KMS-11 (cell line): ENCODE data around the gene FCN1.

Experiments
- H2AFZ ChIP-seq: fragments of 200-600 bp; sonication (generic); 2 replicates; pipeline ENCODE4 v1.6.1; 2016; ENCODE audit warnings: antibody characterized with exemption, mixed run types, low read depth
- H3K27ac ChIP-seq: fragments of 200-600 bp; sonication (generic); 2 replicates; pipeline ENCODE4 v1.6.1; 2016; ENCODE audit warnings: mild to moderate bottlenecking, mixed run types
- H3K27me3 ChIP-seq: fragments of 200-600 bp; sonication (generic); 2 replicates; pipeline ENCODE4 v1.6.1; 2017; ENCODE audit warnings: mild to moderate bottlenecking, low read depth, mixed run types, moderate library complexity; ENCODE audit not compliant: insufficient read depth
- H3K36me3 ChIP-seq: fragments of 200-600 bp; sonication (generic); 2 replicates; pipeline ENCODE4 v1.6.1; 2017; ENCODE audit warnings: mild to moderate bottlenecking, mixed run types; ENCODE audit not compliant: insufficient read depth
- H3K4me1 ChIP-seq: fragments of 200-600 bp; sonication (generic); 2 replicates; pipeline ENCODE4 v1.6.1; 2016; ENCODE audit warnings: mild to moderate bottlenecking, low read depth, mixed run types; ENCODE audit not compliant: poor library complexity, severe bottlenecking
- H3K4me2 ChIP-seq: fragments of 200-600 bp; sonication (generic); 2 replicates; pipeline ENCODE4 v1.7.0; 2016; ENCODE audit warnings: mild to moderate bottlenecking, mixed run types
- H3K4me3 ChIP-seq: fragments of 200-600 bp; sonication (generic); IDR thresholded peaks from 2 replicates; pipeline ENCODE4 v1.6.1; 2017; ENCODE audit warnings: low read depth, low read length, mixed read lengths; ENCODE audit not compliant: insufficient read depth
- H3K79me2 ChIP-seq: fragments of 200-600 bp; sonication (generic); 2 replicates; pipeline ENCODE4 v1.6.1; 2016; ENCODE audit warnings: low read depth, mixed run types; ENCODE audit not compliant: insufficient read depth
- H3K9ac ChIP-seq: fragments of 200-600 bp; sonication (generic); 2 replicates; pipeline ENCODE4 v1.6.1; 2016; ENCODE audit warnings: mild to moderate bottlenecking, mixed run types
- H4K20me1 ChIP-seq: fragments of 200-600 bp; sonication (generic); 2 replicates; pipeline ENCODE4 v1.6.1; 2016; ENCODE audit warnings: mild to moderate bottlenecking, mixed run types; ENCODE audit not compliant: insufficient read depth
- TF ChIP-seq, protein P1 (sequence below): fragments of 200-600 bp; sonication (generic); conservative IDR thresholded peaks from 2 replicates; pipeline ENCODE4 v1.6.1; 2017; ENCODE audit warnings: low read depth, mild to moderate bottlenecking, antibody characterized with exemption, low read length, moderate library complexity, mixed read lengths

FCN1 gene

DNA sequence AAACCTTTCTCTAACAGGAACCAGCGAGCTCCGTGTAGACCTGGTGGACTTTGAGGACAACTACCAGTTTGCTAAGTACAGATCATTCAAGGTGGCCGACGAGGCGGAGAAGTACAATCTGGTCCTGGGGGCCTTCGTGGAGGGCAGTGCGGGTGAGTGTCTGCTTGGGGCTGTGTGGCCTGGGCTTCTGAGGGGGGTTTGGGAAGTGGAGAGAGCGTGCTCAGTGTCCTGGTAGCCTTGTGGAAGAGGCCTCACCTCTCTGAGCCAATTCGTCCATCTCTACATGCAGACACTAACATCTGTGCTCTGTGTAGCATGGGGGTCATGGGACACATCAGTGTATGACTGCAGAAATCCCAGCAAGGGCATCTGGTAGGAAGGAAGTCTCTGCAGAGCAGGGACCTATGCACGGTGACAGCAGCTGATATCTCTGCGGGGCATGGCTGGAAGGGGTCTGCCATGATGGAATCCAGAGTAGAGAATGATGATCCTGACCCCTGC, 31.2 kb downstream of the FCN1 start:
- TF ChIP-seq, protein P1, sequence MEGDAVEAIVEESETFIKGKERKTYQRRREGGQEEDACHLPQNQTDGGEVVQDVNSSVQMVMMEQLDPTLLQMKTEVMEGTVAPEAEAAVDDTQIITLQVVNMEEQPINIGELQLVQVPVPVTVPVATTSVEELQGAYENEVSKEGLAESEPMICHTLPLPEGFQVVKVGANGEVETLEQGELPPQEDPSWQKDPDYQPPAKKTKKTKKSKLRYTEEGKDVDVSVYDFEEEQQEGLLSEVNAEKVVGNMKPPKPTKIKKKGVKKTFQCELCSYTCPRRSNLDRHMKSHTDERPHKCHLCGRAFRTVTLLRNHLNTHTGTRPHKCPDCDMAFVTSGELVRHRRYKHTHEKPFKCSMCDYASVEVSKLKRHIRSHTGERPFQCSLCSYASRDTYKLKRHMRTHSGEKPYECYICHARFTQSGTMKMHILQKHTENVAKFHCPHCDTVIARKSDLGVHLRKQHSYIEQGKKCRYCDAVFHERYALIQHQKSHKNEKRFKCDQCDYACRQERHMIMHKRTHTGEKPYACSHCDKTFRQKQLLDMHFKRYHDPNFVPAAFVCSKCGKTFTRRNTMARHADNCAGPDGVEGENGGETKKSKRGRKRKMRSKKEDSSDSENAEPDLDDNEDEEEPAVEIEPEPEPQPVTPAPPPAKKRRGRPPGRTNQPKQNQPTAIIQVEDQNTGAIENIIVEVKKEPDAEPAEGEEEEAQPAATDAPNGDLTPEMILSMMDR: no peak
- Histone ChIP-seq H3K4me2 (no peak overlapping the region), H3K27ac (no peak overlapping the region), H4K20me1 (no peaks in the 10 kb centered on the region), H3K79me2 (no peaks in the 10 kb centered on the region), H2AFZ (no peak overlapping the region), H3K4me1 (no peaks in the 10 kb centered on the region), H3K27me3 (peaks cover 24% of the 10 kb centered on the region; the same call in 1 of the 2 replicates), H3K9ac (no peak overlapping the region), H3K36me3 (no peaks in the 10 kb centered on the region), H3K4me3 (no peak overlapping the region)

- no peak overlapping the region for H2AFZ ChIP-seq
- H3K36me3 ChIP-seq: no peaks in the 10 kb centered on the region
- H3K79me2 ChIP-seq: no peaks in the 10 kb centered on the region
- H4K20me1 ChIP-seq: no peaks in the 10 kb centered on the region
- no peak overlapping the region for H3K4me3 ChIP-seq
- no peaks in the 10 kb centered on the region for H3K4me1 ChIP-seq
- TF ChIP-seq, protein P1: no peak
- no peak overlapping the region for H3K4me2 ChIP-seq
- H3K27me3 ChIP-seq: peaks cover 24% of the 10 kb centered on the region; the same call in 1 of the 2 replicates
- H3K9ac ChIP-seq: no peak overlapping the region
- H3K27ac ChIP-seq: no peak overlapping the region
Measured at GRCh38 chr9:134885679-134886412, 31.9 kb downstream of the FCN1 start.

DNA sequence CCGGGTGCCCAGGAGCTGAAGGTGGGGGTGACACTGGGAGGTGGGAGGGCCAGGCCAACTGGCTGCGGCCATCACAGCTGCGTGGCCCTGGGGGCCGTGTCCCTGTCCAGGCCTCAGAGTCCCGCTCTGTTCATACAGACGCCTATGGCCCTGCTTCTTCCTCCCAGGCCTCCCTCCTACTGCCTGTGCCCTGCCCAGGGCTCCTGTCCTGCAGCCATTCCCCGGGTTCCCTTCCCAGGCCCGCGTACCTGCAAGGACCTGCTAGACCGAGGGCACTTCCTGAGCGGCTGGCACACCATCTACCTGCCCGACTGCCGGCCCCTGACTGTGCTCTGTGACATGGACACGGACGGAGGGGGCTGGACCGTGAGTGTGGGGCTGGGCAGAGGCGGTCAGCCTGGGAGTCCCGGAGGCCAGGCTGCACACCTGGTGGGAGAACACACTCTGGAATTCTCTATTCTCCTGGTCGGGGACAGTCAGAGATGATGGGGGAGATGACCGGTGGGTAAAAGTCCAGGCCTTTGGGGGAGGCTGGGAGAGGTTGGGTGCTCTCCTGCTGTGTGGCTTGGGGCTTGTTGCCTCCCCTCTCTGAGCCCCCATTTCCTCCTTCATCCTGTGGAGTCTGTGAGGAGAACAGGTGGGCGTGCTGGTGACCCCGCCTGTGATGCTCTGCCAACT, 32.6 kb downstream of the FCN1 start:
- no peak overlapping the region for H3K9ac ChIP-seq
- no peak overlapping the region for H2AFZ ChIP-seq

GRCh38 chr9:134884492-134884891, 33.2 kb downstream of the FCN1 start:
- Histone ChIP-seq H3K27me3 (peaks cover 20% of the 10 kb centered on the region; the same call in 1 of the 2 replicates), H3K79me2 (no peaks in the 10 kb centered on the region), H3K27ac (no peak overlapping the region), H3K4me3 (no peak overlapping the region), H3K9ac (no peak overlapping the region), H3K36me3 (no peaks in the 10 kb centered on the region), H3K4me1 (no peaks in the 10 kb centered on the region), H3K4me2 (no peak overlapping the region), H4K20me1 (no peaks in the 10 kb centered on the region), H2AFZ (no peak overlapping the region)
- TF ChIP-seq, protein P1: no peak

More for the DNA sequence above, 32.6 kb downstream of the FCN1 start:
- Histone ChIP-seq H4K20me1 (no peaks in the 10 kb centered on the region), H3K79me2 (no peaks in the 10 kb centered on the region), H3K4me3 (no peak overlapping the region), H3K4me2 (no peak overlapping the region), H3K27me3 (peaks cover 20% of the 10 kb centered on the region; the same call in 1 of the 2 replicates), H3K4me1 (no peaks in the 10 kb centered on the region), H3K36me3 (no peaks in the 10 kb centered on the region), H3K27ac (no peak overlapping the region)
- TF ChIP-seq, protein P1: no peak
